B cell (primary cell): ENCODE data around the gene FAM53A. TPM values are rescaled to one million over a fixed set of nuclear protein-coding genes. Genes with fewer than 3 reads are reported as not detected.

Source experiments
- ATAC-seq: fragments of 200-7000 bp; cut with Tn5 transposase; one replicate; pipeline ENCODE4 v1.10.0; 2021; ENCODE audit warnings: low read depth, mild to moderate bottlenecking, moderate number of reproducible peaks, moderate library complexity
- CTCF ChIA-PET: fragments of 350-600 bp; sonication (Branson Sonifier 250); formaldehyde crosslinking; loops from one replicate; lab custom pipeline; 2021; ENCODE audit warnings: antibody characterized with exemption, inconsistent platforms; lab: Charles Lee
- POLR2A ChIA-PET: fragments of 350-600 bp; sonication (Branson Sonifier 250); formaldehyde crosslinking; loops from one replicate; lab custom pipeline; 2021; ENCODE audit warnings: antibody characterized with exemption; lab: Charles Lee
- DNase-seq: peaks from one replicate; pipeline ENCODE4 v3.0.0; 2013
- H2AFZ ChIP-seq: 2 replicates; pipeline ENCODE4 v1.6.1; 2012; ENCODE audit warnings: mild to moderate bottlenecking, low read depth, low read length; ENCODE audit not compliant: insufficient read depth, poor library complexity, severe bottlenecking
- H3K27ac ChIP-seq, 2 donors: 1 replicate in 1 of 2; 2 replicates in 1 of 2; pipeline ENCODE4 v1.5.1; 2012 to 2013; ENCODE audit warnings: low read length in 2 of 2, mild to moderate bottlenecking in 2 of 2, moderate library complexity in 1 of 2
- H3K27me3 ChIP-seq, 4 experiments: fragments of 200-600 bp in 1 of 4; sonication (generic) in 1 of 4; replicated peaks in 1 of 4; 1 replicate in 2 of 4; 2 replicates in 2 of 4; pipeline versions ENCODE4 v1.6.1 to v1.7.0; 2013 to 2016; ENCODE audit warnings: low read length in 3 of 4, mild to moderate bottlenecking in 2 of 4, mixed read lengths in 1 of 4, moderate library complexity in 1 of 4; ENCODE audit not compliant: insufficient read depth in 4 of 4, control insufficient read depth in 3 of 4; ENCODE audit errors: control extremely low read depth in 1 of 4
- H3K36me3 ChIP-seq, 2 experiments: replicated peaks in 1 of 2; 1 replicate in 1 of 2; 2 replicates in 1 of 2; pipeline versions ENCODE4 v1.6.1 to v1.7.1; 2013; ENCODE audit warnings: low read length in 1 of 2; ENCODE audit not compliant: insufficient read depth in 2 of 2, control insufficient read depth in 1 of 2; ENCODE audit errors: control extremely low read depth in 1 of 2, extremely low read depth in 1 of 2
- H3K4me1 ChIP-seq, 2 donors: fragments of 200-600 bp in 1 of 2; sonication (generic) in 1 of 2; 1 replicate in 1 of 2; 2 replicates in 1 of 2; pipeline versions ENCODE4 v1.5.1 to v1.6.1; 2013 to 2017; ENCODE audit warnings: low read length in 2 of 2; ENCODE audit not compliant: control insufficient read depth in 2 of 2, insufficient read depth in 2 of 2
- H3K4me2 ChIP-seq: replicated peaks from 2 replicates; pipeline ENCODE3; 2012; ENCODE audit warnings: mild to moderate bottlenecking, low read depth, low read length; ENCODE audit not compliant: poor library complexity, severe bottlenecking
- H3K4me3 ChIP-seq, 5 experiments: fragments of 200-600 bp in 1 of 5; sonication (generic) in 1 of 5; 1 replicate in 3 of 5; 2 replicates in 2 of 5; pipeline versions ENCODE4 v1.5.1 to v1.7.0; 2011 to 2016; ENCODE audit warnings: low read length in 4 of 5, mild to moderate bottlenecking in 4 of 5, low read depth in 2 of 5, control low read depth in 1 of 5, moderate library complexity in 1 of 5; ENCODE audit not compliant: insufficient read depth in 1 of 5; ENCODE audit errors: control extremely low read depth in 1 of 5, extremely low read depth in 1 of 5
- H3K79me2 ChIP-seq: fragments of 200-600 bp; sonication (generic); one replicate; pipeline ENCODE4 v1.6.0; 2016; ENCODE audit warnings: low read length; ENCODE audit not compliant: control insufficient read depth, insufficient read depth
- H3K9ac ChIP-seq: fragments of 200-600 bp; sonication (generic); 2 replicates; pipeline ENCODE4 v1.6.1; 2017; ENCODE audit warnings: mild to moderate bottlenecking, low read length, moderate library complexity
- H3K9me3 ChIP-seq, 3 donors: one replicate each; pipeline versions ENCODE4 v1.6.1 to v1.7.1; 2013; ENCODE audit warnings: low read length in 2 of 3; ENCODE audit not compliant: control insufficient read depth in 2 of 3, insufficient read depth in 1 of 3; ENCODE audit errors: control extremely low read depth in 1 of 3
- H4K20me1 ChIP-seq: 2 replicates; pipeline ENCODE4 v1.6.0; 2012; ENCODE audit warnings: mild to moderate bottlenecking, low read length; ENCODE audit not compliant: insufficient read depth, control insufficient read depth, poor library complexity, severe bottlenecking
- H3K27ac Mint-ChIP-seq: one replicate; pipeline ENCODE4 v1.8.0; 2021; ENCODE audit warnings: mixed read lengths
- H3K27me3 Mint-ChIP-seq: one replicate; pipeline ENCODE4 v1.8.0; 2021; ENCODE audit warnings: mixed read lengths
- H3K4me1 Mint-ChIP-seq: one replicate; pipeline ENCODE4 v1.8.0; 2021; ENCODE audit warnings: mixed read lengths
- H3K4me3 Mint-ChIP-seq: one replicate; pipeline ENCODE4 v1.8.0; 2021; ENCODE audit warnings: mixed read lengths
- H3K9me3 Mint-ChIP-seq: one replicate; pipeline ENCODE4 v1.8.0; 2022; ENCODE audit warnings: mixed read lengths; ENCODE audit not compliant: insufficient read depth
- EZH2 ChIP-seq: IDR thresholded peaks from 2 replicates; pipeline ENCODE4 v1.6.1; 2012; ENCODE audit warnings: borderline replicate concordance, low read depth, mild to moderate bottlenecking, moderate library complexity, low read length; ENCODE audit not compliant: insufficient read depth, poor library complexity, severe bottlenecking
- WGBS: methylation state at CpG from one replicate; pipeline ENCODE4 v1.1.5; 2013; ENCODE audit warnings: missing lambda C conversion rate; ENCODE audit not compliant: insufficient coverage; 5-methylcytosine and 5-hydroxymethylcytosine counted together
- intact Hi-C: fragments of 100-400 bp; cut with micrococcal nuclease; formaldehyde crosslinking; loops from one replicate; pipeline ENCODE4 v1.10.0; 2022
- polyA plus RNA-seq: library from polyadenylated mRNA; depleted of rRNA; stranded (reverse); fragments of >200 nt; gene quantifications from 2 replicates; pipeline ENCODE4 v1.2.3, GENCODE V29; 2012
- total RNA-seq, 2 donors: library from RNA; stranded (reverse); fragments of 120-200 nt in 1 of 2; gene quantifications; 1 replicate in 1 of 2; 2 replicates in 1 of 2; pipeline versions ENCODE4 v1.2.3 to v1.2.4, GENCODE V29; 2013 to 2022
- TF ChIP-seq, protein P1 (sequence below): fragments of 200-600 bp; IDR thresholded peaks from one replicate; pipeline ENCODE4 v1.8.0; 2022; ENCODE audit warnings: antibody characterized with exemption, mild to moderate bottlenecking

FAM53A gene
- total and polyA plus RNA-seq, 2 donors (not counting 1 experiment from before 2014, with no cell fraction given): 2.2 to 4.2 TPM

DNA sequence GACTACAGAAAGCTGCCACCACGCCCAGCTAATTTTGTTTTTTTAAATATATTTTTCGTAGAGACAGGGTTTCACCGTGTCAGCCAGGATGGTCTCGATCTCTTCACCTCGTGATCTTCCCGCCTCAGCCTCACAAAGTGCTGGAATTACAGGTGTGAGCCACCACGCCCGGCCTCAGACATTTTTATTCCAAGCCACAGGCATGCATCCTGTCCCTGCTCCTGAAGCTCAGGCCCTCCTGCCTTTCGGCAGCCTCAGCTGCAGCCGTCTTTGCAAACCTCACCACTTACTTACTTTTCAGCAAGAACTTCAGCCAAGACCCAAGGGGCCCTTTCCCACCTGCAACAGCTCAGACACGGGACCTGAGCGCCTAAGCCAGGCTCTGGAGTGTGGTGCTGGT, 26.0 kb downstream of the FAM53A start:
- H3K27me3 Mint-ChIP-seq: no peaks in the 10 kb centered on the region
- H3K4me2 ChIP-seq: no peak overlapping the region
- intact Hi-C loops: no loop called here
- H2AFZ ChIP-seq: no peak overlapping the region
- H3K27ac Mint-ChIP-seq: no peak overlapping the region
- H3K4me1 ChIP-seq: no peaks in the 10 kb centered on the region
- no peaks in the 10 kb centered on the region for H4K20me1 ChIP-seq
- no peak overlapping the region for H3K27ac ChIP-seq
- TF ChIP-seq, protein P1, sequence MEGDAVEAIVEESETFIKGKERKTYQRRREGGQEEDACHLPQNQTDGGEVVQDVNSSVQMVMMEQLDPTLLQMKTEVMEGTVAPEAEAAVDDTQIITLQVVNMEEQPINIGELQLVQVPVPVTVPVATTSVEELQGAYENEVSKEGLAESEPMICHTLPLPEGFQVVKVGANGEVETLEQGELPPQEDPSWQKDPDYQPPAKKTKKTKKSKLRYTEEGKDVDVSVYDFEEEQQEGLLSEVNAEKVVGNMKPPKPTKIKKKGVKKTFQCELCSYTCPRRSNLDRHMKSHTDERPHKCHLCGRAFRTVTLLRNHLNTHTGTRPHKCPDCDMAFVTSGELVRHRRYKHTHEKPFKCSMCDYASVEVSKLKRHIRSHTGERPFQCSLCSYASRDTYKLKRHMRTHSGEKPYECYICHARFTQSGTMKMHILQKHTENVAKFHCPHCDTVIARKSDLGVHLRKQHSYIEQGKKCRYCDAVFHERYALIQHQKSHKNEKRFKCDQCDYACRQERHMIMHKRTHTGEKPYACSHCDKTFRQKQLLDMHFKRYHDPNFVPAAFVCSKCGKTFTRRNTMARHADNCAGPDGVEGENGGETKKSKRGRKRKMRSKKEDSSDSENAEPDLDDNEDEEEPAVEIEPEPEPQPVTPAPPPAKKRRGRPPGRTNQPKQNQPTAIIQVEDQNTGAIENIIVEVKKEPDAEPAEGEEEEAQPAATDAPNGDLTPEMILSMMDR: no peak
- no peak for TF ChIP-seq EZH2
- POLR2A ChIA-PET: no interaction called here
- H3K4me1 Mint-ChIP-seq: no peaks in the 10 kb centered on the region
- H3K4me3 Mint-ChIP-seq: no peak overlapping the region
- no peaks in the 10 kb centered on the region for H3K36me3 ChIP-seq
- WGBS: 91% methylated on average over 11 of the region's 12 CpGs
- no peak overlapping the region for H3K4me3 ChIP-seq
- H3K9ac ChIP-seq: no peak overlapping the region
- H3K79me2 ChIP-seq: no peaks in the 10 kb centered on the region
- H3K9me3 Mint-ChIP-seq: no peaks in the 10 kb centered on the region
- CTCF ChIA-PET: no interaction called here
- DNase-seq: no peak
- ATAC-seq: no peak
- no peaks in the 10 kb centered on the region for H3K9me3 ChIP-seq
- H3K27me3 ChIP-seq: no peaks in the 10 kb centered on the region

- intact Hi-C loops: no loop called here
- TF ChIP-seq, protein P1: no peak
- no peak for TF ChIP-seq EZH2
- Histone ChIP-seq H4K20me1 (no peaks in the 10 kb centered on the region), H2AFZ (no peak overlapping the region), H3K27me3 (no peaks in the 10 kb centered on the region), H3K36me3 (no peaks in the 10 kb centered on the region), H3K4me3 (no peak overlapping the region), H3K79me2 (no peaks in the 10 kb centered on the region), H3K27ac (no peak overlapping the region), H3K4me2 (no peak overlapping the region), H3K4me1 (no peaks in the 10 kb centered on the region), H3K9ac (no peak overlapping the region), H3K9me3 (no peaks in the 10 kb centered on the region)
- Mint-ChIP-seq H3K4me1 (no peaks in the 10 kb centered on the region), H3K27me3 (no peaks in the 10 kb centered on the region), H3K4me3 (no peak overlapping the region), H3K27ac (no peak overlapping the region), H3K9me3 (no peaks in the 10 kb centered on the region)
- 95% methylated on average over 19 of the region's 19 CpGs for WGBS
- ChIA-PET POLR2A (no interaction called here), CTCF (no interaction called here)
- no peak for ATAC-seq
- DNase-seq: no peak
These were observed 27.1 kb downstream of the FAM53A start for GRCh38 chr4:1656986-1657385.
